ENCODE data around the gene LRRC56.

DNA sequence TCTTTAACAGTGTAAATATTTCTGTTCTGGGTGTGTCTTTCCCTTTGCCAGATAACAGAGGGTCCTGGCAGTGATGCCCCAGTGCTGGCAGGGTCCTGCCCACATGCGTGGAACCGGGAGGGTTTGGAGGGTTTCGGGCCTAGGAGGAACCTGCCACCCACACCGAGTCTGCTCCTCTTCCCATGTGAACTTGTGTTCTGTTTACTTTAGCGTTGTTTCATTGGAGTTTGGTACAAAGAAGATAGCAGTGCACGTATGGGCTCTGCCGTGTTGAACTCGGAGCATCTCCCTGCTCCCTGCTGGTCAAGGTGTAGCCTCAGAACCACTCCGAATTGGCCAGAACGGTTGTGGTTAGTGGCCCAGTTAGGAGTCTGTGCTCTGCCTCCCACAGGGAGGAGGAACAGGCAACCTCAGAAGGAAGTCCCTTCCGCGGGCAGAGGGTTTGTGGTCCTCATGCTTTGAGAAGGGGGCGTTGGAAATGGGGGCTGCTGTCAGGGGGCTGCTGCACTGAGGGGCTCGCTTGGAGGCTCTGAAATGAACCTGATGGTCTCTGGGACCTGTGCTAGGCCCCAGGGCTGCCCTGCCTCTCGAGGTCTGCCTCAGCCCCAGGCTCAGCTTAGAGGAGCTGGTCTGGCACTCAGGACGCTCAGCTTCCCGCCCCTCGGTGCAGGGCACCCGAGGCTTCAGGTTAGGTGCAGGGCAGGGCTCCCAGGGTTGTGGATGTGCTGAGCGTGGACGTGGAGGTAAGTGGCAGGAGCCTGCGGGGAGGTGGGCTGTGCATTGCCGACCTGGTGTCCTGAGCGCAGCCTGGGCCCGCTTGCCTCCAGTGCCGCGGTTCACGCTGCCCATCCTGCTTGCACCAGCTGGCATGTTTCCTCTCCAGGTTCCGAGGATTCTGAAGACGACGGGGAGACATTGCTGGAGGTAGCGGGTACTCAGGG, 49.3 kb downstream of the LRRC56 start:
- TF ChIP-seq, protein P1, sequence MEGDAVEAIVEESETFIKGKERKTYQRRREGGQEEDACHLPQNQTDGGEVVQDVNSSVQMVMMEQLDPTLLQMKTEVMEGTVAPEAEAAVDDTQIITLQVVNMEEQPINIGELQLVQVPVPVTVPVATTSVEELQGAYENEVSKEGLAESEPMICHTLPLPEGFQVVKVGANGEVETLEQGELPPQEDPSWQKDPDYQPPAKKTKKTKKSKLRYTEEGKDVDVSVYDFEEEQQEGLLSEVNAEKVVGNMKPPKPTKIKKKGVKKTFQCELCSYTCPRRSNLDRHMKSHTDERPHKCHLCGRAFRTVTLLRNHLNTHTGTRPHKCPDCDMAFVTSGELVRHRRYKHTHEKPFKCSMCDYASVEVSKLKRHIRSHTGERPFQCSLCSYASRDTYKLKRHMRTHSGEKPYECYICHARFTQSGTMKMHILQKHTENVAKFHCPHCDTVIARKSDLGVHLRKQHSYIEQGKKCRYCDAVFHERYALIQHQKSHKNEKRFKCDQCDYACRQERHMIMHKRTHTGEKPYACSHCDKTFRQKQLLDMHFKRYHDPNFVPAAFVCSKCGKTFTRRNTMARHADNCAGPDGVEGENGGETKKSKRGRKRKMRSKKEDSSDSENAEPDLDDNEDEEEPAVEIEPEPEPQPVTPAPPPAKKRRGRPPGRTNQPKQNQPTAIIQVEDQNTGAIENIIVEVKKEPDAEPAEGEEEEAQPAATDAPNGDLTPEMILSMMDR (IDR thresholded peaks at IDR 0.05) = no peak
- TF ChIP-seq POLR2A (IDR thresholded peaks at IDR 0.05) (no peak), EP300 (IDR thresholded peaks at IDR 0.05; ENCODE audit: low read depth) (no peak), POLR2AphosphoS5 (IDR thresholded peaks at IDR 0.05) (no peak)

All from transverse colon (tissue), 4 donors.